ENCODE measurements around the gene XYLT1.

The XYLT1 gene

GRCh38 chr16:17147942-17148341 lies 322.8 kb downstream of the XYLT1 start:
- H3K9ac ChIP-seq (ENCODE audit: insufficient read length) = no peak overlapping the region
- H3K4me3 ChIP-seq = no peak overlapping the region
- no peak for DNase-seq (ENCODE audit: low read depth, low spot score)
- H3K27ac ChIP-seq = no peak overlapping the region
- TF ChIP-seq EZH2 (IDR thresholded peaks at IDR 0.05) = no peak
- TF ChIP-seq FOXP2 (optimal IDR thresholded peaks at IDR 0.05; ENCODE audit: control extremely low read depth, extremely low read length, insufficient read depth) = no peak
- no peak for TF ChIP-seq POLR2AphosphoS5 (IDR thresholded peaks at IDR 0.05; ENCODE audit: borderline replicate concordance, low read depth, low read length)
- no peaks in the 10 kb centered on the region for H3K9me3 ChIP-seq (ENCODE audit: low read depth, low read length)
- H3K36me3 ChIP-seq (ENCODE audit: insufficient read depth, low read length) = no peaks in the 10 kb centered on the region

- TF ChIP-seq POLR2AphosphoS5 (IDR thresholded peaks at IDR 0.05; ENCODE audit: borderline replicate concordance, low read depth, low read length) (no peak), FOXP2 (optimal IDR thresholded peaks at IDR 0.05; ENCODE audit: control extremely low read depth, extremely low read length, insufficient read depth) (no peak), EZH2 (IDR thresholded peaks at IDR 0.05) (no peak)
- no peaks in the 10 kb centered on the region for H3K36me3 ChIP-seq (ENCODE audit: insufficient read depth, low read length)
- no peak overlapping the region for H3K4me3 ChIP-seq
- H3K9me3 ChIP-seq (ENCODE audit: low read depth, low read length) = no peaks in the 10 kb centered on the region
- H3K27ac ChIP-seq = no peak overlapping the region
- no peak overlapping the region for H3K9ac ChIP-seq (ENCODE audit: insufficient read length)
- no peak for DNase-seq (ENCODE audit: low read depth, low spot score)
These were observed 325.7 kb downstream of the XYLT1 start for GRCh38 chr16:17145029-17145428.

GRCh38 chr16:17144431-17144830 lies 326.3 kb downstream of the XYLT1 start:
- H3K9me3 ChIP-seq (ENCODE audit: low read depth, low read length) = no peaks in the 10 kb centered on the region
- DNase-seq (ENCODE audit: low read depth, low spot score) = no peak
- no peak overlapping the region for H3K27ac ChIP-seq
- H3K36me3 ChIP-seq (ENCODE audit: insufficient read depth, low read length) = no peaks in the 10 kb centered on the region
- H3K4me3 ChIP-seq = no peak overlapping the region
- TF ChIP-seq FOXP2 (optimal IDR thresholded peaks at IDR 0.05; ENCODE audit: control extremely low read depth, extremely low read length, insufficient read depth) (no peak), EZH2 (IDR thresholded peaks at IDR 0.05) (no peak), POLR2AphosphoS5 (IDR thresholded peaks at IDR 0.05; ENCODE audit: borderline replicate concordance, low read depth, low read length) (no peak)
- H3K9ac ChIP-seq (ENCODE audit: insufficient read length) = no peak overlapping the region

- H3K36me3 ChIP-seq (ENCODE audit: insufficient read depth, low read length) = no peaks in the 10 kb centered on the region
- no peak overlapping the region for H3K4me3 ChIP-seq
- DNase-seq (ENCODE audit: low read depth, low spot score) = no peak
- H3K27ac ChIP-seq = no peak overlapping the region
- H3K9me3 ChIP-seq (ENCODE audit: low read depth, low read length) = no peaks in the 10 kb centered on the region
- no peak for TF ChIP-seq EZH2 (IDR thresholded peaks at IDR 0.05)
- TF ChIP-seq FOXP2 (optimal IDR thresholded peaks at IDR 0.05; ENCODE audit: control extremely low read depth, extremely low read length, insufficient read depth) = no peak
- TF ChIP-seq POLR2AphosphoS5 (IDR thresholded peaks at IDR 0.05; ENCODE audit: borderline replicate concordance, low read depth, low read length) = no peak
- H3K9ac ChIP-seq (ENCODE audit: insufficient read length) = no peak overlapping the region
These were observed 327.0 kb downstream of the XYLT1 start for GRCh38 chr16:17143546-17144419.

- Histone ChIP-seq H3K9ac (ENCODE audit: insufficient read length) (no peak overlapping the region), H3K9me3 (ENCODE audit: low read depth, low read length) (no peaks in the 10 kb centered on the region), H3K36me3 (ENCODE audit: insufficient read depth, low read length) (no peaks in the 10 kb centered on the region), H3K27ac (no peak overlapping the region), H3K4me3 (no peak overlapping the region)
- no peak for DNase-seq (ENCODE audit: low read depth, low spot score)
- TF ChIP-seq FOXP2 (optimal IDR thresholded peaks at IDR 0.05; ENCODE audit: control extremely low read depth, extremely low read length, insufficient read depth) (no peak), EZH2 (IDR thresholded peaks at IDR 0.05) (no peak), POLR2AphosphoS5 (IDR thresholded peaks at IDR 0.05; ENCODE audit: borderline replicate concordance, low read depth, low read length) (no peak)
These were observed 332.0 kb downstream of the XYLT1 start for GRCh38 chr16:17138801-17139200.

- Histone ChIP-seq H3K9me3 (ENCODE audit: low read depth, low read length) (no peaks in the 10 kb centered on the region), H3K9ac (ENCODE audit: insufficient read length) (no peak overlapping the region), H3K4me3 (no peak overlapping the region), H3K27ac (no peak overlapping the region), H3K36me3 (ENCODE audit: insufficient read depth, low read length) (no peaks in the 10 kb centered on the region)
- TF ChIP-seq FOXP2 (optimal IDR thresholded peaks at IDR 0.05; ENCODE audit: control extremely low read depth, extremely low read length, insufficient read depth) (no peak), POLR2AphosphoS5 (IDR thresholded peaks at IDR 0.05; ENCODE audit: borderline replicate concordance, low read depth, low read length) (no peak), EZH2 (IDR thresholded peaks at IDR 0.05) (no peak)
- DNase-seq (ENCODE audit: low read depth, low spot score) = no peak
These were observed 335.3 kb downstream of the XYLT1 start for GRCh38 chr16:17135439-17135838.

- no peak for TF ChIP-seq FOXP2 (optimal IDR thresholded peaks at IDR 0.05; ENCODE audit: control extremely low read depth, extremely low read length, insufficient read depth)
- TF ChIP-seq EZH2 (IDR thresholded peaks at IDR 0.05) = no peak
- TF ChIP-seq POLR2AphosphoS5 (IDR thresholded peaks at IDR 0.05; ENCODE audit: borderline replicate concordance, low read depth, low read length) = no peak
- no peak for DNase-seq (ENCODE audit: low read depth, low spot score)
- no peaks in the 10 kb centered on the region for H3K9me3 ChIP-seq (ENCODE audit: low read depth, low read length)
- no peak overlapping the region for H3K9ac ChIP-seq (ENCODE audit: insufficient read length)
- no peak overlapping the region for H3K27ac ChIP-seq
- no peak overlapping the region for H3K4me3 ChIP-seq
- H3K36me3 ChIP-seq (ENCODE audit: insufficient read depth, low read length) = no peaks in the 10 kb centered on the region
These were observed 336.2 kb downstream of the XYLT1 start for GRCh38 chr16:17134586-17134985.

GRCh38 chr16:17133851-17134250 lies 336.9 kb downstream of the XYLT1 start:
- H3K27ac ChIP-seq = no peak overlapping the region
- H3K9me3 ChIP-seq (ENCODE audit: low read depth, low read length) = no peaks in the 10 kb centered on the region
- no peak overlapping the region for H3K4me3 ChIP-seq
- no peak for TF ChIP-seq EZH2 (IDR thresholded peaks at IDR 0.05)
- TF ChIP-seq POLR2AphosphoS5 (IDR thresholded peaks at IDR 0.05; ENCODE audit: borderline replicate concordance, low read depth, low read length) = no peak
- TF ChIP-seq FOXP2 (optimal IDR thresholded peaks at IDR 0.05; ENCODE audit: control extremely low read depth, extremely low read length, insufficient read depth) = no peak
- no peak overlapping the region for H3K9ac ChIP-seq (ENCODE audit: insufficient read length)
- no peaks in the 10 kb centered on the region for H3K36me3 ChIP-seq (ENCODE audit: insufficient read depth, low read length)
- no peak for DNase-seq (ENCODE audit: low read depth, low spot score)

Data from SK-N-MC (cell line).